Occipital lobe (tissue), 3 donors: ENCODE measurements around the gene SRSF1. TPM values are rescaled to one million over a fixed set of nuclear protein-coding genes. Genes with fewer than 3 reads are reported as not detected.
A peak's percentile ranks its signal among the peaks of the same experiment; 100 is the strongest.
"Not testable (repeated sequence)": the region's sequence is repeated elsewhere in the genome, so short reads cannot be mapped to it uniquely, and the experiment has no call there.

Source experiments
- DNase-seq: peaks from one replicate; lab custom pipeline; 2025; lab: John Stamatoyannopoulos, UW
- small RNA-seq: library from RNA; depleted of rRNA; stranded (forward); fragments of <200 nt; gene quantifications from one replicate; pipeline ENCODE3, GENCODE V24; 2014
- total RNA-seq: library from RNA; depleted of rRNA; stranded (reverse); fragments of >200 nt; gene quantifications from one replicate; pipeline ENCODE4 v1.2.3, GENCODE V29; 2014

Gene SRSF1
- total RNA-seq, 1 donor from 2014 or later = 382 TPM

DNA sequence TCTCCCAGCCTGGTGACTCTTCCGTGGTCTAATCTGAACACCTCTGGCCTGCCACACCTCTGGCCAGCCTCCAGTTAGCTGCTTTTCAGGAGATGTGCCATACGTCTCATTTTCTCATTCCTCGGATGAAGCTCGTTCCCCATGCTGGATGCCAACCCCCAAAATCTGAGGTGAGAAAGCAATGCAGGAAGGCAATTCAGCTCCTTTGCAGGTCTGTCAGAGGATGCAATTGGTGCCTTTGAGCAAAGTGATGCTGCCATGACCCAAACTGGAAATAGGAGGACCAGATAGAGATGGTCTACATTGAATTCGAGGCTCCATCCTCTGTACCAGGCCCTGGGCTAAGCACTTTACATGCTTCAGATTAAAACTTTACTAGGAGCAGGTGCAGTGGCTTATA is 40.8 kb downstream of the SRSF1 start:
- no peak for DNase-seq

DNA sequence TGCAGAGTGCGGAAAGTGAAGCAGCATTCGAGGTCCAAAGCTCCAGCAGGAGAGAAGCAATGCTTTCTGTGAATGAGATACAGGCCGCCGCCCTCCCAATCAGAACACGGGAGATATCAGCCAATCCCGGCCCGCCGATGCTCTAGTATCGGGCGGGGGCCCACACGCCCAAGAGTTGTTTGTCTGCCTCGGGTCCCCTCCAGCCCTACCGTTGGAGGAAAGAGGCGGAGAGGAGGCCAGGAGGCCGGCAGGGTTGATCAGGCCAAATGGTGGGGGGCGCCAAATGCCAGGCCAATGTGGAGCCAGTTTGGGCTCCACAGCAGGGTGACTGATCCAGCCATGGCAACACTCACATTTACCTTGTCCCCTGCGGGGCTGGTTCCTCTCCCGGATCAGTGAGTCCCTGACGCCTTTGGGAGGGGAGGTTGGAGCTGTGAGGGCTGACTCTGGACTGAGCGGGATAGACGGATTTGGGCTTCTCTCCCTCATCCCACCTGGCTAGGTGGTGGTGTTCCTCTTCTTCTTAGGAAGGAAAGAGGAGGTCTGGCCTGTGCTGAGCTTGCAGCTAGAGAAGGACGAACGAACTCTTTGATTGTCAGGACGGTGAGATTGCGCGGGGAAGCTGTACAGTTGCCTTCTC is 41.4 kb downstream of the SRSF1 start:
- no peak for DNase-seq

DNA sequence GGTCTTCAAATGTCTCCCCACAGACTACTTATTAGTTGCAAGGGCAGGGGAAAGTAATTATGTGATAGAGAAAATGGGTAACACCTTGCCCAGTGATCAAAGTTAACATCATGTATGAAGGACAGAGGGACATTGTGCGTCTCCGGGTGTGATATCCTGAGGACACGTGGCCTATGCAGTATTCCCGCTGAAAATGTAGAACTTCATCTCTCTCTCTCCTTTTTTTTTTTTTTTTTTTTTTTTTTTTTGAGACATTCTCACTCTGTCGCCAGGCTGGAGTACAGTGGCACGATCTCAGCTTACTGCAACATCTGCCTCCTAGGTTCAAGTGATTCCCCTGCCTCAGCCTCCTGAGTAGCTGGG is 43.9 kb downstream of the SRSF1 start:
- DNase-seq = no peak

DNA sequence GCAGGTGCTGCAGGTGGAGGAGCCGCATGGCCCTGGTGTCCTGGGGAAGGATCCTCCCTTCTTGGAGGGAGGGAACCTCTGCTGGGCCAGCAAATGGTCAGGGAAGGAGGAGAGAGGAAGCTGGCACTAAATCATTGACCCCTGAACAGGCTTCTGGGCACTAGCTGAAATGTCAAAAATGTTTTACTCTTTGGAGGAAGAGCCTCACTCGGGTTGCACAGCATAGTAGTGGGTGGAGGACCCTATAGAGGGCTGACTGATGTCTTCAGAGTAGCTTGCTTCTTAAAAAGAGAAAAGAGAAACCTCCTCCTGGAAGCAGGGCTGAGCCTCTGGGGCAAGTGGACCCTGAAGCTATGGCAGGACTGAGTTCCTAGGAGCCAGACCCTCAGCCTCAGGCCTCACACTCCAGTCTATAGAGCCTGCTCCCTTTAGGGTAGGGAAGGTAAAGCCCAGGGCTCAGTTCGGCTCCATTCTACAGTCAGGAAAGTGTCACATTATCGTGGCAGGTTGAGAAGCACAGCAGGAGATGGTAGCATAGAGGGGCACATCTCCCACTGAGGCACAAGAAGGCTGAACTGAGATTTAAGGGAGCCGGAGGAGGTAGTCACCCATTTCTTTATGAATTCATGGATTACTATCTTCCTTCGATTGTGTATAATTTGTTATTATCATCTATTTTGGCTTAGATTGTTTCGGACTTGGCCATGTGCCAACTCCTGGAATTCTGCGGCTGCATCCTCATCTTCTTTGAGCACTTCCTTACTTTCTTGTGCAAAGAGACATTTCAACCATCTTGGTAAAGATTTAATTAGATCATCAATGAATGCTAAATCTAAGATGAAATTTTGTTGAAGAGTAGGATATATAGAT is 44.5 kb downstream of the SRSF1 start:
- DNase-seq = no peak

DNA sequence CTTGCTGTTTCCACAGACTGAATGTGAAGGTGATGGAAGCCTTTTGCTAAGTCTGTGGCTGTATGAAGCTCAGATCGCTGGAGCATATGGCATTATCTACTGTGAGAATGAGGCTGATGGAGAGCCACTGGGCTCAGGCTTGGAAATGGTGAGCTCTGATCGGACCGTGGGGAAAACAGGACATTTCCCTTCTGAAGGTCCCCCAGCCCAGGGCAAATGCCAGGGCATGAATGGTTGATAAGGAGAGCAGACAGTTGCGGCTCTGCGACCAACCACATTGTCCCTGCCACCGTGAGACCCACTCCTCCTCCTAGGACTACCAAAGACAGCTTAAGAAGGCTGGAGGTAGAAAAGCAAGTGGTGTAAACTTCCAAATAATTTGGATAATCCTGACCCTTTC is 47.1 kb downstream of the SRSF1 start:
- no peak for DNase-seq

DNA sequence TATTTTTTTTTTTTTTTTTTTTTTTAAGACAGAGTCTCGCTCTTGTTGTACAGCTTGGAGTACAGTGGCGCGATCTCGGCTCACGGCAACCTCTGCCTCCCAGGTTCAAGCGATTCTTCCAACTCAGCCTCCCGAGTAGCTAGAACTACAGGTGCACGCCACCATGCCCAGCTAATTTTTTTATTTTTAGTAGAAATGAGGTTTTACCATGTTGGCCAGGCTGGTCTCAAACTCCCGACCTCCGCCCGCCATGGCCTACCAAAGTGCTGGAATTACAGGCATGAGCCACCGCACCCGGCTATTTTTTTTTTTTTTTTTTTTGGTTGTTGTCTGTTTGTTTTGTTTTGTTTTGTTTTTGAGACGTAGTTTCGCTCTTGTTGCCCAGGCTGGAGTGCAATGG is 48.7 kb downstream of the SRSF1 start:
- not testable (repeated sequence) for DNase-seq

DNA sequence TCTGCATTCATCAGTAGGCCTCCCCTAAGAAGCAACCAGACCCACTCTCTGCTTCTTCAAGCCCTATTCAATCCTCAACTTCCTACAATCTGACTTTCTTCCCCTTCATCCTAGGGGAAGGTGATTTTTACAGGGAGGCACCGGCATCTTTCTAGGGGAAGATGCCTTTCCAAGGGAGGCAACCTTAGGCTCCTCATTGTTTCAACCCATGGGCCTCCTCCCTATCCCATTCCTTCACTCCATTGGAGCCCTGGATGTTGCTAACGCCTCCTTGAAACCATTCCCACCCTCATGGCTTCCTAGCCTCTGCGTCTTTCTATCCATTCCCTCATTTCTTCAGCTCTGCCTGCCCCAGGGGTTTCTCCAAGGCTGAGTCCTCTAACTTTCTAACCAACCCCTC is 49.2 kb downstream of the SRSF1 start:
- DNase-seq = no peak

DNA sequence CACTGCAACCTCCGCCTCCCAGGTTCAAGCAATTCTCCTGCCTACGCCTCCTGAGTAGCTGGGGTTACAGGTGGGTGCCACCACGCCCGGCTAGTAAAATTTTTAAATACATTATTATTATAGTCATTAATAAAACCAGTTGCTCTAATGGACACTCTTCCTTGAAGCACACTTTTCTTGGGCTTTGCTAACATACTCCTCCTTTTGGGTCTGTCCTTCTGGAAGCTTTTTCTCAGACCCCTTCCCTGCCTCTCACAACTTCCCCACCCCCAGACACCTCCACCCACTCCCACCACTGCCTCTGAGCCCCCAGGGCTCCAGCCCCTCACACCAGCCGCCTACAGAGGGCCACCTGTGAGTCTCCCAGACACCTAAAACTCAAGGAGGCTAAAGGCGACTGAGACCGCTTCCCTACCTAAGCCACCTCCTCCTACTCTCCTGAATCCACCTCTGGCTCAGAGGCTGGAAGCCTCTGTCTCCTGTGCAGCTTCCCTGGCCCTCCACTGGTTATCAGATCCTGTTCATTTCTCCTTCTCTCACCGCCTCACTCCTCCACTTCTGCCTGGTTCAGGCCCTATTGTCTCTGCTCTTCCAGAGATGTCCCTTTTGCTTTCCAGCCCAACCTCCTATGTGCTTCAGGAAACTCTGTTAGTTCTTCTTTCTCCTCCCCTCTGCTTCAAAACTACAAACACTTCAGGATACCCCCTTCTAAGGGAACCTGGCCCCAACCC is 49.8 kb downstream of the SRSF1 start:
- no peak for DNase-seq

DNA sequence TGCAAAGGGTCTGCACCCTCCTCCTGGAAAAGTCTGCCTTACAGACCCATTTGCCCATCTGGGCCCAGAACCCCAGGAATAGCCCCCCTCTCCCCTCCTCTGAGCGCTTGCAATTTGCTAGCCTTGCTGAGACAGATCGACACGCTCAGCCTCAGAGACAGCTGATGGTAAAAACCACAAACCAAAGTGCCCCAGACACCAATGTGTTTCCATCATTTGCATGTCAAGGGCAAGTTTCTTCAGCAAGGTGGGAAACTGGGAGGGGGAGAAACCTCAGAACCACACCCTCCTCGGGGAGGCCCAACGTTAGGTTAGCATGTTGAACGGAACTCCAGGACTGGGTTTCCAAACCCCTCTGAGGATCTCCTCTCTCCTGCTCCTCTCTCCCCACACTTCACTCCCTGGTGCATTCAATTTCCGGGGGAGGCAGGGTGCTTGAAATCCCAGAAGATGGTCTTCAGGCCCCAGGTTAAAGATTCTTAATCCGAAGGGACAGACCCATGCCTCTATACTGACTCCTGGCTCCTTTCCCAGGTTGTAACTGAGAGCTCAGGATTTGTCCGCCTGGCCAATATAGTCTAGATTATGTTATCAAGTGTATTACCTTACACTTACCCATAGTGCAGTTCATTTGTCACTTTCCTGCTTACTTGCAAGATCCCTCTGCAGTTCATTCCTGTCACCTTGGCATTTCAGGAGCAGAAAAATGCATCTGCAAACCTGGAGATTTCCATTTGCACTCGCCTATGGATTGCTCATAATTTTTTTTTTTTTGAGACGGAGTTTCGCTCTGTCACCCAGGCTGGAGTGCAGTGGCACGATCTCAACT is 50.5 kb downstream of the SRSF1 start:
- no peak for DNase-seq

DNA sequence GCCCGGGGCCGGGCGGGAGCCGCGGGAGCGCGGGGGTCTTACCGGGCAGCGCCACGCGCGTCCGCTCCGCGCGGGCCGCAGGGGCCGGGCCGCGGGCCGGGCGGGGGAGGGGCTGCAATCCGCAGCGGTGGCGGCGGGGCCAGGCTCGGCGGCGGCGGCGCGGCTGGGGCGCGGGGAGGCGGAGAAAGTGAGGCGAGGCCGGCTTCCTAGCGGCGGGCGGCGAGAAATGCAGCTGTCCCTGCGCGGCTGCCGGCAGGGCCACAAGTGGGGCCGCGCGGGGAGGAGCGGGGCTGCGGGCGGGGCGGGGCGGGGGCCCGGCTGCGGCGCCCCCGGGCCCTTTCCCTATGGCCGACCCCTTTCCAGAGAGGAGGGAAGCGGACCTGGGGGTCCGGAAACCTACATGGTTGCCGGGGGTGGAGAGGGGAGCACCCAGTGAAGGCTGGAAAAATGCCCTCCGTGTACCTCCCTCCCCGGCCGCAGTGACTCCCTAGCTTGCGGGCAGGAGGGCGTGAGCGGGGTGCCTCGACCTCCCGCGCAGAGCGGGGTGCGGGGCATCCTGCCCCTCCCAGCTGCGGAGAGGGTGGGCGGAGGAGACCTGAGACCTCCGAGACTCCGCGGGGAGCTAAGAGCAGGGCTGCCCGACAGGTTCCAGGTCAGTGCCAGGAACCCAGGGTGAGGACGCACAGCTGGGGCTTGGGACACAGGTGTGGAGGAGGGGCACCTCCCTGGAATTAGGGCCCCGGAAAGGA is 51.7 kb downstream of the SRSF1 start, which contains the start of gene CUEDC1:
TSS of gene CUEDC1 (minus strand) at position 230 of the 749 bp plus-strand sequence. CDS start 69,848 bp downstream, outside the sequence.
- peak; percentile 49 for DNase-seq

DNA sequence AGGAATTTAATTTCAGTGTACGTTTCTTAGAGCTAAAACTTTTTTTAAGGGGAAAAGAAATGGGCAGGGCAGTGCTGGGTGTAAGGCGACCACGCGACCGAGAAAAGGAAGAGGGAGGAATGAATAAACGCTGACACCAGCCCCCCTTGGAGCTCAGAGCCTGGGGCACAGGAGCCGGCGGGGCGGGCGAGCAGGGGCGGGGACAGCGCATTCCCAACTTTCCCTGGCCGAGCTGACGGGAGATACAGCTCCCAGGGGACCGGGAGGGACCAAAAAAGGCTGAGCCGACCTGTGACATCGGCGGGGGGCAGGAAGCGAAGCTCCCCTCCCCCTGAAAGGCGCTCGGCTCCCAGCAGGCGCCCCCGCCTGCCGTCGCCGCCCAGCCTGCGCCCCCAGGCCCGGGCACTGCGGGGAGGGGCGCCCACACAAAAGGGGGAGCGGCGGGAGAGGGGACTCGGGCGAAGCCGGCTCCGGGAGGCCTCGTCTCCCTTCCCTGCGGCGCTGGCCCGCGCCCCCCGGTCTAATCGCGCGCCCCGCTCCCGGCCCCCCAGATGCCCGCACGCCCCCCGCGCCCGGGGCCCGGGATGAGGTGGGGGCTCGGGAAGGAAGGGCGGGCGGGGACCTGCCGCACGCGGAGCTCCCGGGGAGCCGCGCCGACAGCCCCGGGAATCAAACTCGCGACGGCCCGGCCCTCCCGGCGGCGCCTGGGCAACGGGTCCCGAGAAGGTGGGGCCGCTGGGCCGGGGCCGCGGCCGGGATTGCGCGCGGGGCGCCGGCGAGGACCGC is 52.5 kb downstream of the SRSF1 start:
- DNase-seq = no peak

DNA sequence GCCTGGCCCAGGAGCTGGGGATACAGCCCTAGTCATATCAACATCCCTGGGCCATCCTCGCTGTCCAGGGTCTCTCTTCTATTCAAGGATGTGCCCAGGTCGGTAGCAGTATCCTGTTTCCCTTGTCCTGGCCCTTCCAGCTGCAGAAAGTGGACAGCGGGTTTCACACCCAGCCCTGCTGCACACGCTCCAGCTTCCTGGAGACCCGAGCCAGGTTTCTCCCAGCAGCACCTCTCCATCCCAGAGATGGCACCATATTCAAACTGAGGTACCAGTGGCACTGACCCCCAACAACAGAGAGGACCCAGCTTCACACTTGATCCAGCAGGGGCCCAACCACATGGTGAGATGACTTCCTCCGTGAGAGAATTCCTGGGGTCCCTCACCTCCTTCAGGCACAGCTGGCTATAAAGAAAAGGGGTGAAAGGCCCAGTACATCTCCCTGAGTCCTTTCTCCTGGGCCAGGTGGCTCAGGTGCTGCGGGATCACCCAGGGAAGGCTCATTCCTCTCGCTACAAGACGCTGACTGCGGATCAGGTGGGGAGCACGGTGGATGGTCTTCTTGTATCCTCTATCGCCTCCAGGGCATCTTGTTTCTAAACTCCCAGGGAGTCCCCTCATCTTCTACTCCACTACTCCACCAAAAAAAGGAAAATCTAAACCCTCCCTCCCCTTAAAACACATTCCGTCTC is 53.2 kb downstream of the SRSF1 start:
- no peak for DNase-seq

Small RNA genes within 50 kb of the gene (small RNA-seq; reads per million reads assigned to genes)
- not detected for gene AC015813.4

Other genes starting within 250 kb of the SRSF1 start
- gene MRPS23, start 157.2 kb downstream of the SRSF1 start, total RNA-seq = 27.9 TPM
- gene CUEDC1, start 51.8 kb downstream of the SRSF1 start, total RNA-seq = 10.9 TPM
- 71.1 TPM for gene VEZF1, start 19.0 kb downstream of the SRSF1 start, total RNA-seq
- 41.2 TPM for gene DYNLL2, start 76.2 kb upstream of the SRSF1 start, total RNA-seq
- under 0.01 TPM for gene OR4D1, start 141.1 kb upstream of the SRSF1 start, total RNA-seq
- gene OR4D2, start 159.7 kb upstream of the SRSF1 start, total RNA-seq = not detected
- gene EPX, start 185.5 kb upstream of the SRSF1 start, total RNA-seq = not detected
- gene MKS1, start 212.0 kb upstream of the SRSF1 start, total RNA-seq = 16.1 TPM
- not detected for gene LPO, start 231.3 kb upstream of the SRSF1 start, total RNA-seq